ENCODE data around the gene BICC1. TPM values are rescaled to one million over a fixed set of nuclear protein-coding genes. Genes with fewer than 3 reads are reported as not detected.

Gene BICC1
- total and polyA plus RNA-seq, 2 of the 8 experiments (the other 6 are each of a cell fraction or from before 2014, with no cell fraction given), result 0.20 to 0.73 TPM

- TF ChIP-seq RXRA (IDR thresholded peaks at IDR 0.05; ENCODE audit: insufficient read depth, low read depth, low read length) (no peak), SP2 (IDR thresholded peaks at IDR 0.05; ENCODE audit: low read length) (no peak), PHF8 (conservative IDR thresholded peaks at IDR 0.05; ENCODE audit: low read depth, low read length) (no peak), ASH2L (IDR thresholded peaks at IDR 0.05; ENCODE audit: low read length) (no peak)
- TF ChIP-seq, protein P1, sequence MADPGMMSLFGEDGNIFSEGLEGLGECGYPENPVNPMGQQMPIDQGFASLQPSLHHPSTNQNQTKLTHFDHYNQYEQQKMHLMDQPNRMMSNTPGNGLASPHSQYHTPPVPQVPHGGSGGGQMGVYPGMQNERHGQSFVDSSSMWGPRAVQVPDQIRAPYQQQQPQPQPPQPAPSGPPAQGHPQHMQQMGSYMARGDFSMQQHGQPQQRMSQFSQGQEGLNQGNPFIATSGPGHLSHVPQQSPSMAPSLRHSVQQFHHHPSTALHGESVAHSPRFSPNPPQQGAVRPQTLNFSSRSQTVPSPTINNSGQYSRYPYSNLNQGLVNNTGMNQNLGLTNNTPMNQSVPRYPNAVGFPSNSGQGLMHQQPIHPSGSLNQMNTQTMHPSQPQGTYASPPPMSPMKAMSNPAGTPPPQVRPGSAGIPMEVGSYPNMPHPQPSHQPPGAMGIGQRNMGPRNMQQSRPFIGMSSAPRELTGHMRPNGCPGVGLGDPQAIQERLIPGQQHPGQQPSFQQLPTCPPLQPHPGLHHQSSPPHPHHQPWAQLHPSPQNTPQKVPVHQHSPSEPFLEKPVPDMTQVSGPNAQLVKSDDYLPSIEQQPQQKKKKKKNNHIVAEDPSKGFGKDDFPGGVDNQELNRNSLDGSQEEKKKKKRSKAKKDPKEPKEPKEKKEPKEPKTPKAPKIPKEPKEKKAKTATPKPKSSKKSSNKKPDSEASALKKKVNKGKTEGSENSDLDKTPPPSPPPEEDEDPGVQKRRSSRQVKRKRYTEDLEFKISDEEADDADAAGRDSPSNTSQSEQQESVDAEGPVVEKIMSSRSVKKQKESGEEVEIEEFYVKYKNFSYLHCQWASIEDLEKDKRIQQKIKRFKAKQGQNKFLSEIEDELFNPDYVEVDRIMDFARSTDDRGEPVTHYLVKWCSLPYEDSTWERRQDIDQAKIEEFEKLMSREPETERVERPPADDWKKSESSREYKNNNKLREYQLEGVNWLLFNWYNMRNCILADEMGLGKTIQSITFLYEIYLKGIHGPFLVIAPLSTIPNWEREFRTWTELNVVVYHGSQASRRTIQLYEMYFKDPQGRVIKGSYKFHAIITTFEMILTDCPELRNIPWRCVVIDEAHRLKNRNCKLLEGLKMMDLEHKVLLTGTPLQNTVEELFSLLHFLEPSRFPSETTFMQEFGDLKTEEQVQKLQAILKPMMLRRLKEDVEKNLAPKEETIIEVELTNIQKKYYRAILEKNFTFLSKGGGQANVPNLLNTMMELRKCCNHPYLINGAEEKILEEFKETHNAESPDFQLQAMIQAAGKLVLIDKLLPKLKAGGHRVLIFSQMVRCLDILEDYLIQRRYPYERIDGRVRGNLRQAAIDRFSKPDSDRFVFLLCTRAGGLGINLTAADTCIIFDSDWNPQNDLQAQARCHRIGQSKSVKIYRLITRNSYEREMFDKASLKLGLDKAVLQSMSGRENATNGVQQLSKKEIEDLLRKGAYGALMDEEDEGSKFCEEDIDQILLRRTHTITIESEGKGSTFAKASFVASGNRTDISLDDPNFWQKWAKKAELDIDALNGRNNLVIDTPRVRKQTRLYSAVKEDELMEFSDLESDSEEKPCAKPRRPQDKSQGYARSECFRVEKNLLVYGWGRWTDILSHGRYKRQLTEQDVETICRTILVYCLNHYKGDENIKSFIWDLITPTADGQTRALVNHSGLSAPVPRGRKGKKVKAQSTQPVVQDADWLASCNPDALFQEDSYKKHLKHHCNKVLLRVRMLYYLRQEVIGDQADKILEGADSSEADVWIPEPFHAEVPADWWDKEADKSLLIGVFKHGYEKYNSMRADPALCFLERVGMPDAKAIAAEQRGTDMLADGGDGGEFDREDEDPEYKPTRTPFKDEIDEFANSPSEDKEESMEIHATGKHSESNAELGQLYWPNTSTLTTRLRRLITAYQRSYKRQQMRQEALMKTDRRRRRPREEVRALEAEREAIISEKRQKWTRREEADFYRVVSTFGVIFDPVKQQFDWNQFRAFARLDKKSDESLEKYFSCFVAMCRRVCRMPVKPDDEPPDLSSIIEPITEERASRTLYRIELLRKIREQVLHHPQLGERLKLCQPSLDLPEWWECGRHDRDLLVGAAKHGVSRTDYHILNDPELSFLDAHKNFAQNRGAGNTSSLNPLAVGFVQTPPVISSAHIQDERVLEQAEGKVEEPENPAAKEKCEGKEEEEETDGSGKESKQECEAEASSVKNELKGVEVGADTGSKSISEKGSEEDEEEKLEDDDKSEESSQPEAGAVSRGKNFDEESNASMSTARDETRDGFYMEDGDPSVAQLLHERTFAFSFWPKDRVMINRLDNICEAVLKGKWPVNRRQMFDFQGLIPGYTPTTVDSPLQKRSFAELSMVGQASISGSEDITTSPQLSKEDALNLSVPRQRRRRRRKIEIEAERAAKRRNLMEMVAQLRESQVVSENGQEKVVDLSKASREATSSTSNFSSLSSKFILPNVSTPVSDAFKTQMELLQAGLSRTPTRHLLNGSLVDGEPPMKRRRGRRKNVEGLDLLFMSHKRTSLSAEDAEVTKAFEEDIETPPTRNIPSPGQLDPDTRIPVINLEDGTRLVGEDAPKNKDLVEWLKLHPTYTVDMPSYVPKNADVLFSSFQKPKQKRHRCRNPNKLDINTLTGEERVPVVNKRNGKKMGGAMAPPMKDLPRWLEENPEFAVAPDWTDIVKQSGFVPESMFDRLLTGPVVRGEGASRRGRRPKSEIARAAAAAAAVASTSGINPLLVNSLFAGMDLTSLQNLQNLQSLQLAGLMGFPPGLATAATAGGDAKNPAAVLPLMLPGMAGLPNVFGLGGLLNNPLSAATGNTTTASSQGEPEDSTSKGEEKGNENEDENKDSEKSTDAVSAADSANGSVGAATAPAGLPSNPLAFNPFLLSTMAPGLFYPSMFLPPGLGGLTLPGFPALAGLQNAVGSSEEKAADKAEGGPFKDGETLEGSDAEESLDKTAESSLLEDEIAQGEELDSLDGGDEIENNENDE (IDR thresholded peaks at IDR 0.05; ENCODE audit: insufficient replicate concordance, low read length), result no peak
- TF ChIP-seq, protein P2, sequence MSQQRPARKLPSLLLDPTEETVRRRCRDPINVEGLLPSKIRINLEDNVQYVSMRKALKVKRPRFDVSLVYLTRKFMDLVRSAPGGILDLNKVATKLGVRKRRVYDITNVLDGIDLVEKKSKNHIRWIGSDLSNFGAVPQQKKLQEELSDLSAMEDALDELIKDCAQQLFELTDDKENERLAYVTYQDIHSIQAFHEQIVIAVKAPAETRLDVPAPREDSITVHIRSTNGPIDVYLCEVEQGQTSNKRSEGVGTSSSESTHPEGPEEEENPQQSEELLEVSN (IDR thresholded peaks at IDR 0.05), result no peak
These were observed 72.8 kb downstream of the BICC1 start (continued) for GRCh38 chr10:58585435-58585834.
